GM23338 (cell line): ENCODE results near the gene CASQ1. TPM values are rescaled to one million over a fixed set of nuclear protein-coding genes. Genes with fewer than 3 reads are reported as not detected.

ENCODE experiments used
- ATAC-seq: fragments of 200-7000 bp; cut with Tn5 transposase; 3 replicates; pipeline ENCODE4 v1.9.1; 2020
- DNase-seq: peaks from one replicate; pipeline ENCODE4 v3.0.0-alpha.2; 2015; ENCODE audit warnings: low spot score
- H2AFZ ChIP-seq: fragments of 200-600 bp; sonication (generic); 2 replicates; pipeline ENCODE4 v1.8.0; 2016; ENCODE audit warnings: antibody characterized with exemption, mild to moderate bottlenecking, moderate library complexity
- H3F3A ChIP-seq: fragments of 200-600 bp; sonication (generic); replicated peaks from 2 replicates; pipeline ENCODE4 v1.8.0; 2017; ENCODE audit warnings: antibody characterized with exemption, mixed run types, low read depth
- H3K27ac ChIP-seq: fragments of 200-600 bp; sonication (generic); 2 replicates; pipeline ENCODE4 v1.6.1; 2016; ENCODE audit warnings: low read depth
- H3K27me3 ChIP-seq: fragments of 200-600 bp; sonication (generic); 2 replicates; pipeline ENCODE4 v1.8.0; 2016; ENCODE audit warnings: mild to moderate bottlenecking, mixed run types, moderate library complexity; ENCODE audit not compliant: insufficient read depth
- H3K36me3 ChIP-seq: fragments of 200-600 bp; sonication (generic); 2 replicates; pipeline ENCODE4 v1.8.0; 2016; ENCODE audit warnings: mild to moderate bottlenecking; ENCODE audit not compliant: insufficient read depth
- H3K4me1 ChIP-seq: fragments of 200-600 bp; sonication (generic); 2 replicates; pipeline ENCODE4 v1.8.0; 2016; ENCODE audit warnings: mild to moderate bottlenecking, moderate library complexity; ENCODE audit not compliant: insufficient read depth
- H3K4me2 ChIP-seq: fragments of 200-600 bp; sonication (generic); 2 replicates; pipeline ENCODE4 v1.7.1; 2017; ENCODE audit warnings: mixed run types
- H3K4me3 ChIP-seq: fragments of 200-600 bp; sonication (generic); 2 replicates; pipeline ENCODE4 v1.6.1; 2016; ENCODE audit warnings: mixed run types
- H3K79me2 ChIP-seq: fragments of 200-600 bp; sonication (generic); replicated peaks from 2 replicates; pipeline ENCODE4 v1.8.0; 2017; ENCODE audit warnings: mild to moderate bottlenecking; ENCODE audit not compliant: insufficient read depth
- H3K9me2 ChIP-seq: fragments of 200-600 bp; sonication (generic); 2 replicates; pipeline ENCODE4 v1.8.0; 2017; ENCODE audit not compliant: insufficient read depth
- H4K20me1 ChIP-seq: fragments of 200-600 bp; sonication (generic); replicated peaks from 2 replicates; pipeline ENCODE4 v1.8.0; 2017; ENCODE audit warnings: mild to moderate bottlenecking; ENCODE audit not compliant: insufficient read depth
- H3K27ac Mint-ChIP-seq: 2 replicates; pipeline ENCODE4 v1.8.0; 2020; ENCODE audit warnings: inconsistent platforms, mild to moderate bottlenecking, moderate library complexity, mixed read lengths
- H3K27me3 Mint-ChIP-seq: 3 replicates; pipeline ENCODE4 v1.8.0; 2022; ENCODE audit warnings: low read depth, mild to moderate bottlenecking, moderate library complexity, mixed read lengths, inconsistent platforms; ENCODE audit not compliant: insufficient read depth, poor library complexity
- H3K36me3 Mint-ChIP-seq: 3 replicates; pipeline ENCODE4 v1.8.0; 2021; ENCODE audit warnings: low read depth, mild to moderate bottlenecking, inconsistent platforms, moderate library complexity, mixed read lengths
- H3K4me1 Mint-ChIP-seq: 3 replicates; pipeline ENCODE4 v1.8.0; 2020; ENCODE audit warnings: mild to moderate bottlenecking, inconsistent platforms, mixed read lengths
- H3K4me3 Mint-ChIP-seq: 3 replicates; pipeline ENCODE4 v1.8.0; 2021; ENCODE audit warnings: moderate library complexity, mild to moderate bottlenecking, inconsistent platforms, mixed read lengths
- H3K9me3 Mint-ChIP-seq: 3 replicates; pipeline ENCODE4 v1.8.0; 2020; ENCODE audit warnings: moderate library complexity, mild to moderate bottlenecking, inconsistent platforms, mixed read lengths
- CREB1 ChIP-seq: fragments of 250-450 bp; sonication (Bioruptor Pico); IDR thresholded peaks from 2 replicates; pipeline ENCODE4 v1.5.0; 2020; ENCODE audit warnings: low read depth, mild to moderate bottlenecking, moderate library complexity
- EZH2 ChIP-seq: fragments of 200-600 bp; sonication (generic); IDR thresholded peaks from one replicate; pipeline ENCODE4 v1.8.0; 2017; ENCODE audit warnings: antibody characterized with exemption, mild to moderate bottlenecking, low read depth; ENCODE audit not compliant: unreplicated experiment
- EZH2phosphoT487 ChIP-seq: fragments of 200-600 bp; sonication (generic); IDR thresholded peaks from one replicate; pipeline ENCODE4 v1.8.1; 2018; ENCODE audit warnings: antibody characterized with exemption; ENCODE audit not compliant: unreplicated experiment
- JUNB ChIP-seq: IDR thresholded peaks from one replicate; pipeline ENCODE4 v1.6.1; 2016; ENCODE audit warnings: antibody characterized with exemption; ENCODE audit not compliant: unreplicated experiment
- NANOG ChIP-seq: IDR thresholded peaks from 2 replicates; pipeline ENCODE4 v1.6.1; 2016; ENCODE audit warnings: antibody characterized with exemption, borderline replicate concordance
- POLR2AphosphoS5 ChIP-seq: IDR thresholded peaks from 2 replicates; pipeline ENCODE4 v1.6.1; 2016; ENCODE audit warnings: antibody characterized with exemption, low read depth
- STAT1 ChIP-seq: IDR thresholded peaks from one replicate; pipeline ENCODE4 v1.6.1; 2016; ENCODE audit warnings: antibody characterized with exemption; ENCODE audit not compliant: unreplicated experiment
- ZNF114 ChIP-seq: fragments of 250-450 bp; sonication (Bioruptor Pico); IDR thresholded peaks from 2 replicates; pipeline ENCODE4 v1.5.0; 2020; ENCODE audit warnings: mild to moderate bottlenecking, moderate library complexity
- ZNF331 ChIP-seq: fragments of 250-450 bp; sonication (Bioruptor Pico); IDR thresholded peaks from 2 replicates; pipeline ENCODE4 v1.5.0; 2020; ENCODE audit warnings: low read depth, mild to moderate bottlenecking, moderate library complexity
- polyA plus RNA-seq: library from polyadenylated mRNA; unstranded; fragments of >200 nt; fragmentation: Nextera tagmentation; extraction: Ambion mirVana; gene quantifications from 2 replicates; pipeline ENCODE4 v1.2.1, GENCODE V29; 2016
- total RNA-seq: library from RNA; depleted of rRNA; stranded (reverse); fragments of >200 nt; shearing (Covaris generic); gene quantifications from 2 replicates; pipeline ENCODE4 v1.2.3, GENCODE V29; 2014
- TF ChIP-seq, protein P1 (sequence below): IDR thresholded peaks from 2 replicates; pipeline ENCODE4 v1.6.1; 2016; ENCODE audit warnings: antibody characterized with exemption
- TF ChIP-seq, protein P2 (sequence below), 2 experiments: fragments of 200-600 bp in 1 of 2; sonication (generic) in 1 of 2; conservative IDR thresholded peaks; 2 replicates each; pipeline versions ENCODE4 v1.5.1 to v1.6.1; 2016 to 2017; ENCODE audit warnings: antibody characterized with exemption in 2 of 2, low read depth in 2 of 2, mild to moderate bottlenecking in 2 of 2, moderate library complexity in 1 of 2
- TF ChIP-seq, protein P3 (sequence below): fragments of 250-450 bp; sonication (Bioruptor Pico); IDR thresholded peaks from 2 replicates; pipeline ENCODE4 v1.5.0; 2020; ENCODE audit warnings: mild to moderate bottlenecking, moderate library complexity
- TF ChIP-seq, protein P4 (sequence below): IDR thresholded peaks from one replicate; pipeline ENCODE4 v1.6.1; 2018; ENCODE audit warnings: antibody characterized with exemption; ENCODE audit not compliant: unreplicated experiment

The CASQ1 gene
- total and polyA plus RNA-seq, 2 experiments from 2014 or later: 1.1 to 2.8 TPM

DNA sequence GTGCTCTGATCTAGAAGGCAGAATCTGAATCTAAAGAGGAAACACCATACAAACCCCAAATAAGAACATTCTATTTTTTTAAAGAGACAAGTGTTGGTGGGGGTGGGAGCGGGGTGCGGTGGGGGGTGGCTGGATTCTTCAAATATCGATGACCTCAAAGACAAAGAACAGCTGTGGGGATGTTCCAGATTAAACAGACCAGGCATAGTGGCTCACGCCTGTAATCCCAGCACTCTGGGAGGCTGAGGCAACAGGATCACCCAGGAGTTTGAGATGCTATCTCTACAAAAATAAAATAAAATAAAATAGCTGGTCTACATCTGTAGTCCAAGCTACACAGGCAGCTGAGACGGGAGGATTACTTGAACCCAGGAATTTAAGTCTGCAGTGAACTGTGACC is 34.0 kb upstream of the CASQ1 start:
- peaks cover 14% of the 10 kb centered on the region for H3K27me3 Mint-ChIP-seq
- no peaks in the 10 kb centered on the region for H3K4me1 ChIP-seq
- H3K9me3 Mint-ChIP-seq: no peaks in the 10 kb centered on the region
- no peak overlapping the region for H2AFZ ChIP-seq
- no peak overlapping the region for H3K27ac Mint-ChIP-seq
- H4K20me1 ChIP-seq: no peaks in the 10 kb centered on the region
- no peaks in the 10 kb centered on the region for H3K36me3 Mint-ChIP-seq
- H3K27ac ChIP-seq: no peak overlapping the region
- no peak overlapping the region for H3K4me3 Mint-ChIP-seq
- H3F3A ChIP-seq: no peaks in the 10 kb centered on the region
- no peak for ATAC-seq
- no peaks in the 10 kb centered on the region for H3K79me2 ChIP-seq
- 0 out of 2 replicates have a peak, but pooled peaks cover 4% of the 10 kb centered on the region for H3K9me2 ChIP-seq
- no peak overlapping the region for H3K4me3 ChIP-seq
- no peak overlapping the region for H3K4me2 ChIP-seq
- no peaks in the 10 kb centered on the region for H3K27me3 ChIP-seq
- DNase-seq: no peak
- TF ChIP-seq EZH2phosphoT487: no peak
- no peak for TF ChIP-seq JUNB
- TF ChIP-seq POLR2AphosphoS5: no peak
- TF ChIP-seq NANOG: no peak
- TF ChIP-seq, protein P1, sequence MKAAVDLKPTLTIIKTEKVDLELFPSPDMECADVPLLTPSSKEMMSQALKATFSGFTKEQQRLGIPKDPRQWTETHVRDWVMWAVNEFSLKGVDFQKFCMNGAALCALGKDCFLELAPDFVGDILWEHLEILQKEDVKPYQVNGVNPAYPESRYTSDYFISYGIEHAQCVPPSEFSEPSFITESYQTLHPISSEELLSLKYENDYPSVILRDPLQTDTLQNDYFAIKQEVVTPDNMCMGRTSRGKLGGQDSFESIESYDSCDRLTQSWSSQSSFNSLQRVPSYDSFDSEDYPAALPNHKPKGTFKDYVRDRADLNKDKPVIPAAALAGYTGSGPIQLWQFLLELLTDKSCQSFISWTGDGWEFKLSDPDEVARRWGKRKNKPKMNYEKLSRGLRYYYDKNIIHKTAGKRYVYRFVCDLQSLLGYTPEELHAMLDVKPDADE: no peak
- TF ChIP-seq, protein P2, sequence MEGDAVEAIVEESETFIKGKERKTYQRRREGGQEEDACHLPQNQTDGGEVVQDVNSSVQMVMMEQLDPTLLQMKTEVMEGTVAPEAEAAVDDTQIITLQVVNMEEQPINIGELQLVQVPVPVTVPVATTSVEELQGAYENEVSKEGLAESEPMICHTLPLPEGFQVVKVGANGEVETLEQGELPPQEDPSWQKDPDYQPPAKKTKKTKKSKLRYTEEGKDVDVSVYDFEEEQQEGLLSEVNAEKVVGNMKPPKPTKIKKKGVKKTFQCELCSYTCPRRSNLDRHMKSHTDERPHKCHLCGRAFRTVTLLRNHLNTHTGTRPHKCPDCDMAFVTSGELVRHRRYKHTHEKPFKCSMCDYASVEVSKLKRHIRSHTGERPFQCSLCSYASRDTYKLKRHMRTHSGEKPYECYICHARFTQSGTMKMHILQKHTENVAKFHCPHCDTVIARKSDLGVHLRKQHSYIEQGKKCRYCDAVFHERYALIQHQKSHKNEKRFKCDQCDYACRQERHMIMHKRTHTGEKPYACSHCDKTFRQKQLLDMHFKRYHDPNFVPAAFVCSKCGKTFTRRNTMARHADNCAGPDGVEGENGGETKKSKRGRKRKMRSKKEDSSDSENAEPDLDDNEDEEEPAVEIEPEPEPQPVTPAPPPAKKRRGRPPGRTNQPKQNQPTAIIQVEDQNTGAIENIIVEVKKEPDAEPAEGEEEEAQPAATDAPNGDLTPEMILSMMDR (conservative IDR thresholded peaks at IDR 0.05; ENCODE audit: low read depth in 2 of 2): no peak
- no peak for TF ChIP-seq ZNF331 (CRISPR knock-in tag)
- TF ChIP-seq CREB1 (CRISPR knock-in tag): no peak
- TF ChIP-seq, protein P3, sequence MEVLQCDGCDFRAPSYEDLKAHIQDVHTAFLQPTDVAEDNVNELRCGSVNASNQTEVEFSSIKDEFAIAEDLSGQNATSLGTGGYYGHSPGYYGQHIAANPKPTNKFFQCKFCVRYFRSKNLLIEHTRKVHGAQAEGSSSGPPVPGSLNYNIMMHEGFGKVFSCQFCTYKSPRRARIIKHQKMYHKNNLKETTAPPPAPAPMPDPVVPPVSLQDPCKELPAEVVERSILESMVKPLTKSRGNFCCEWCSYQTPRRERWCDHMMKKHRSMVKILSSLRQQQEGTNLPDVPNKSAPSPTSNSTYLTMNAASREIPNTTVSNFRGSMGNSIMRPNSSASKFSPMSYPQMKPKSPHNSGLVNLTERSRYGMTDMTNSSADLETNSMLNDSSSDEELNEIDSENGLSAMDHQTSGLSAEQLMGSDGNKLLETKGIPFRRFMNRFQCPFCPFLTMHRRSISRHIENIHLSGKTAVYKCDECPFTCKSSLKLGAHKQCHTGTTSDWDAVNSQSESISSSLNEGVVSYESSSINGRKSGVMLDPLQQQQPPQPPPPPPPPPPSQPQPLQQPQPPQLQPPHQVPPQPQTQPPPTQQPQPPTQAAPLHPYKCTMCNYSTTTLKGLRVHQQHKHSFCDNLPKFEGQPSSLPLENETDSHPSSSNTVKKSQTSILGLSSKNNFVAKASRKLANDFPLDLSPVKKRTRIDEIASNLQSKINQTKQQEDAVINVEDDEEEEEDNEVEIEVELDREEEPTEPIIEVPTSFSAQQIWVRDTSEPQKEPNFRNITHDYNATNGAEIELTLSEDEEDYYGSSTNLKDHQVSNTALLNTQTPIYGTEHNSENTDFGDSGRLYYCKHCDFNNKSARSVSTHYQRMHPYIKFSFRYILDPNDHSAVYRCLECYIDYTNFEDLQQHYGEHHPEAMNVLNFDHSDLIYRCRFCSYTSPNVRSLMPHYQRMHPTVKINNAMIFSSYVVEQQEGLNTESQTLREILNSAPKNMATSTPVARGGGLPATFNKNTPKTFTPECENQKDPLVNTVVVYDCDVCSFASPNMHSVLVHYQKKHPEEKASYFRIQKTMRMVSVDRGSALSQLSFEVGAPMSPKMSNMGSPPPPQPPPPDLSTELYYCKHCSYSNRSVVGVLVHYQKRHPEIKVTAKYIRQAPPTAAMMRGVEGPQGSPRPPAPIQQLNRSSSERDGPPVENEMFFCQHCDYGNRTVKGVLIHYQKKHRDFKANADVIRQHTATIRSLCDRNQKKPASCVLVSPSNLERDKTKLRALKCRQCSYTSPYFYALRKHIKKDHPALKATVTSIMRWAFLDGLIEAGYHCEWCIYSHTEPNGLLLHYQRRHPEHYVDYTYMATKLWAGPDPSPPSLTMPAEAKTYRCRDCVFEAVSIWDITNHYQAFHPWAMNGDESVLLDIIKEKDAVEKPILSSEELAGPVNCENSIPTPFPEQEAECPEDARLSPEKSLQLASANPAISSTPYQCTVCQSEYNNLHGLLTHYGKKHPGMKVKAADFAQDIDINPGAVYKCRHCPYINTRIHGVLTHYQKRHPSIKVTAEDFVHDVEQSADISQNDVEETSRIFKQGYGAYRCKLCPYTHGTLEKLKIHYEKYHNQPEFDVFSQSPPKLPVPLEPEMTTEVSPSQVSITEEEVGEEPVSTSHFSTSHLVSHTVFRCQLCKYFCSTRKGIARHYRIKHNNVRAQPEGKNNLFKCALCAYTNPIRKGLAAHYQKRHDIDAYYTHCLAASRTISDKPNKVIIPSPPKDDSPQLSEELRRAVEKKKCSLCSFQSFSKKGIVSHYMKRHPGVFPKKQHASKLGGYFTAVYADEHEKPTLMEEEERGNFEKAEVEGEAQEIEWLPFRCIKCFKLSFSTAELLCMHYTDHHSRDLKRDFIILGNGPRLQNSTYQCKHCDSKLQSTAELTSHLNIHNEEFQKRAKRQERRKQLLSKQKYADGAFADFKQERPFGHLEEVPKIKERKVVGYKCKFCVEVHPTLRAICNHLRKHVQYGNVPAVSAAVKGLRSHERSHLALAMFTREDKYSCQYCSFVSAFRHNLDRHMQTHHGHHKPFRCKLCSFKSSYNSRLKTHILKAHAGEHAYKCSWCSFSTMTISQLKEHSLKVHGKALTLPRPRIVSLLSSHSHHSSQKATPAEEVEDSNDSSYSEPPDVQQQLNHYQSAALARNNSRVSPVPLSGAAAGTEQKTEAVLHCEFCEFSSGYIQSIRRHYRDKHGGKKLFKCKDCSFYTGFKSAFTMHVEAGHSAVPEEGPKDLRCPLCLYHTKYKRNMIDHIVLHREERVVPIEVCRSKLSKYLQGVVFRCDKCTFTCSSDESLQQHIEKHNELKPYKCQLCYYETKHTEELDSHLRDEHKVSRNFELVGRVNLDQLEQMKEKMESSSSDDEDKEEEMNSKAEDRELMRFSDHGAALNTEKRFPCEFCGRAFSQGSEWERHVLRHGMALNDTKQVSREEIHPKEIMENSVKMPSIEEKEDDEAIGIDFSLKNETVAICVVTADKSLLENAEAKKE (CRISPR knock-in tag): no peak
- TF ChIP-seq, protein P4, sequence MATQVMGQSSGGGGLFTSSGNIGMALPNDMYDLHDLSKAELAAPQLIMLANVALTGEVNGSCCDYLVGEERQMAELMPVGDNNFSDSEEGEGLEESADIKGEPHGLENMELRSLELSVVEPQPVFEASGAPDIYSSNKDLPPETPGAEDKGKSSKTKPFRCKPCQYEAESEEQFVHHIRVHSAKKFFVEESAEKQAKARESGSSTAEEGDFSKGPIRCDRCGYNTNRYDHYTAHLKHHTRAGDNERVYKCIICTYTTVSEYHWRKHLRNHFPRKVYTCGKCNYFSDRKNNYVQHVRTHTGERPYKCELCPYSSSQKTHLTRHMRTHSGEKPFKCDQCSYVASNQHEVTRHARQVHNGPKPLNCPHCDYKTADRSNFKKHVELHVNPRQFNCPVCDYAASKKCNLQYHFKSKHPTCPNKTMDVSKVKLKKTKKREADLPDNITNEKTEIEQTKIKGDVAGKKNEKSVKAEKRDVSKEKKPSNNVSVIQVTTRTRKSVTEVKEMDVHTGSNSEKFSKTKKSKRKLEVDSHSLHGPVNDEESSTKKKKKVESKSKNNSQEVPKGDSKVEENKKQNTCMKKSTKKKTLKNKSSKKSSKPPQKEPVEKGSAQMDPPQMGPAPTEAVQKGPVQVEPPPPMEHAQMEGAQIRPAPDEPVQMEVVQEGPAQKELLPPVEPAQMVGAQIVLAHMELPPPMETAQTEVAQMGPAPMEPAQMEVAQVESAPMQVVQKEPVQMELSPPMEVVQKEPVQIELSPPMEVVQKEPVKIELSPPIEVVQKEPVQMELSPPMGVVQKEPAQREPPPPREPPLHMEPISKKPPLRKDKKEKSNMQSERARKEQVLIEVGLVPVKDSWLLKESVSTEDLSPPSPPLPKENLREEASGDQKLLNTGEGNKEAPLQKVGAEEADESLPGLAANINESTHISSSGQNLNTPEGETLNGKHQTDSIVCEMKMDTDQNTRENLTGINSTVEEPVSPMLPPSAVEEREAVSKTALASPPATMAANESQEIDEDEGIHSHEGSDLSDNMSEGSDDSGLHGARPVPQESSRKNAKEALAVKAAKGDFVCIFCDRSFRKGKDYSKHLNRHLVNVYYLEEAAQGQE: no peak
- TF ChIP-seq EZH2: no peak
- TF ChIP-seq ZNF114 (CRISPR knock-in tag): no peak
- TF ChIP-seq STAT1: no peak
- H3K36me3 ChIP-seq: no peaks in the 10 kb centered on the region
- H3K4me1 Mint-ChIP-seq: no peaks in the 10 kb centered on the region
